Natural killer cell treated with Interleukin-12 subunit alpha and Interleukin-12 subunit beta and Interleukin-15 and Interleukin-18, amount 100 ng/mL, for 72 hours (primary cell): Measurements from ENCODE around the gene CXCL12. TPM values are rescaled to one million over a fixed set of nuclear protein-coding genes. Genes with fewer than 3 reads are reported as not detected.

Source experiments
- ATAC-seq, 2 donors: fragments of 150-1000 bp; cut with Tn5 transposase in 1 of 2; sonication (Bioruptor Pico), chemical (Tn5 transposase) in 1 of 2; 2 replicates each; pipeline ENCODE4 v1.10.0; 2021
- DNase-seq: peaks from one replicate; pipeline ENCODE4 v3.0.0; 2022; ENCODE audit warnings: low spot score
- H3K27ac Mint-ChIP-seq, 2 donors: 1 replicate in 1 of 2; 2 replicates in 1 of 2; pipeline ENCODE4 v1.8.0; 2022; ENCODE audit warnings: mixed read lengths in 2 of 2, mild to moderate bottlenecking in 1 of 2, moderate library complexity in 1 of 2
- H3K27me3 Mint-ChIP-seq, 2 donors: 1 replicate in 1 of 2; 2 replicates in 1 of 2; pipeline ENCODE4 v1.8.0; 2022; ENCODE audit warnings: mixed read lengths in 2 of 2
- H3K36me3 Mint-ChIP-seq: one replicate; pipeline ENCODE4 v1.8.0; 2022; ENCODE audit warnings: mixed read lengths
- H3K4me1 Mint-ChIP-seq, 2 donors: 1 replicate in 1 of 2; 2 replicates in 1 of 2; pipeline ENCODE4 v1.8.0; 2022; ENCODE audit warnings: low read depth in 2 of 2, mixed read lengths in 2 of 2, mild to moderate bottlenecking in 1 of 2
- H3K4me3 Mint-ChIP-seq: one replicate; pipeline ENCODE4 v1.8.0; 2022; ENCODE audit warnings: mixed read lengths
- H3K9me3 Mint-ChIP-seq: 2 replicates; pipeline ENCODE4 v1.8.0; 2022; ENCODE audit warnings: mixed read lengths
- total RNA-seq, 2 donors: library from RNA; stranded (reverse); gene quantifications; one replicate each; pipeline ENCODE4 v1.2.3, GENCODE V29; 2022

Gene CXCL12
- total RNA-seq, 2 donors from 2014 or later, result 2.0 TPM; not detected in 1

GRCh38 chr10:44334621-44335184, 50.2 kb downstream of the CXCL12 start:
- ATAC-seq, result no peak
- no peak overlapping the region for H3K4me3 Mint-ChIP-seq
- no peaks in the 10 kb centered on the region for H3K4me1 Mint-ChIP-seq
- DNase-seq, result no peak
- no peaks in the 10 kb centered on the region for H3K9me3 Mint-ChIP-seq
- peaks cover 4 to 6% of the 10 kb centered on the region in 2 donors for H3K27me3 Mint-ChIP-seq
- no peak overlapping the region for H3K27ac Mint-ChIP-seq
- H3K36me3 Mint-ChIP-seq, result no peaks in the 10 kb centered on the region

- H3K27ac Mint-ChIP-seq, result no peak overlapping the region
- H3K27me3 Mint-ChIP-seq, result peaks cover 6 to 12% of the 10 kb centered on the region in 2 donors
- H3K4me1 Mint-ChIP-seq, result no peaks in the 10 kb centered on the region
- DNase-seq (no peak), ATAC-seq (no peak)
- H3K4me3 Mint-ChIP-seq, result no peak overlapping the region
- no peaks in the 10 kb centered on the region for H3K9me3 Mint-ChIP-seq
- no peaks in the 10 kb centered on the region for H3K36me3 Mint-ChIP-seq
These were observed 50.8 kb downstream of the CXCL12 start for GRCh38 chr10:44334091-44334490.

GRCh38 chr10:44333511-44333910, 51.4 kb downstream of the CXCL12 start:
- peaks cover 10 to 18% of the 10 kb centered on the region in 2 donors for H3K27me3 Mint-ChIP-seq
- no peak overlapping the region for H3K27ac Mint-ChIP-seq
- no peaks in the 10 kb centered on the region for H3K9me3 Mint-ChIP-seq
- H3K4me1 Mint-ChIP-seq, result no peaks in the 10 kb centered on the region
- no peak for ATAC-seq
- DNase-seq, result no peak
- H3K36me3 Mint-ChIP-seq, result no peaks in the 10 kb centered on the region
- no peak overlapping the region for H3K4me3 Mint-ChIP-seq

GRCh38 chr10:44332465-44332864, 52.4 kb downstream of the CXCL12 start:
- Mint-ChIP-seq H3K27me3 (peaks cover 18 to 29% of the 10 kb centered on the region in 2 donors), H3K36me3 (no peaks in the 10 kb centered on the region), H3K4me3 (no peak overlapping the region), H3K27ac (no peak overlapping the region), H3K9me3 (no peaks in the 10 kb centered on the region), H3K4me1 (no peaks in the 10 kb centered on the region)
- DNase-seq, result no peak
- no peak for ATAC-seq

- H3K4me3 Mint-ChIP-seq, result no peak overlapping the region
- ATAC-seq (no peak), DNase-seq (no peak)
- no peaks in the 10 kb centered on the region for H3K36me3 Mint-ChIP-seq
- no peak overlapping the region for H3K27ac Mint-ChIP-seq
- peaks cover 25 to 44% of the 10 kb centered on the region in 2 donors for H3K27me3 Mint-ChIP-seq
- no peaks in the 10 kb centered on the region for H3K4me1 Mint-ChIP-seq
- no peaks in the 10 kb centered on the region for H3K9me3 Mint-ChIP-seq
These were observed 54.5 kb downstream of the CXCL12 start for GRCh38 chr10:44330431-44330830.

GRCh38 chr10:44327461-44327860, 57.4 kb downstream of the CXCL12 start:
- no peaks in the 10 kb centered on the region for H3K9me3 Mint-ChIP-seq
- H3K4me3 Mint-ChIP-seq, result no peak overlapping the region
- H3K27me3 Mint-ChIP-seq, result peaks cover 33 to 56% of the 10 kb centered on the region in 2 donors
- DNase-seq, result no peak
- no peaks in the 10 kb centered on the region for H3K36me3 Mint-ChIP-seq
- H3K27ac Mint-ChIP-seq, result no peak overlapping the region
- ATAC-seq, result no peak
- H3K4me1 Mint-ChIP-seq, result no peaks in the 10 kb centered on the region
